H9 (cell line): ENCODE data around the gene HYDIN. TPM values are rescaled to one million over a fixed set of nuclear protein-coding genes. Genes with fewer than 3 reads are reported as not detected.

Experiments used
- DNase-seq: peaks from one replicate; pipeline ENCODE4 v3.0.0-alpha.2; 2017
- H2AFZ ChIP-seq: one replicate; pipeline ENCODE4 v1.6.1; 2013; ENCODE audit warnings: mild to moderate bottlenecking, low read length, control low read depth, moderate library complexity
- H2AK5ac ChIP-seq: 2 replicates; pipeline ENCODE4 v1.6.1; 2013; ENCODE audit warnings: low read length, control low read depth, mixed read lengths; ENCODE audit not compliant: insufficient read length
- H2BK120ac ChIP-seq: one replicate; pipeline ENCODE4 v1.6.1; 2013; ENCODE audit warnings: low read depth, mild to moderate bottlenecking, low read length, control low read depth, inconsistent platforms; ENCODE audit not compliant: poor library complexity, severe bottlenecking
- H2BK12ac ChIP-seq: 2 replicates; pipeline ENCODE4 v1.6.1; 2013; ENCODE audit warnings: low read length, control low read depth, mixed read lengths, low read depth; ENCODE audit not compliant: insufficient read length
- H2BK15ac ChIP-seq: 2 replicates; pipeline ENCODE4 v1.6.1; 2013; ENCODE audit warnings: low read depth, low read length, control low read depth
- H2BK20ac ChIP-seq: one replicate; pipeline ENCODE4 v1.6.1; 2013; ENCODE audit warnings: low read depth, mild to moderate bottlenecking, low read length, control low read depth, inconsistent platforms; ENCODE audit not compliant: poor library complexity, severe bottlenecking
- H2BK5ac ChIP-seq: 2 replicates; pipeline ENCODE4 v1.6.1; 2013; ENCODE audit warnings: low read length, control low read depth, mixed read lengths; ENCODE audit not compliant: insufficient read length
- H3K14ac ChIP-seq: 2 replicates; pipeline ENCODE4 v1.6.1; 2013; ENCODE audit warnings: low read length, control low read depth; ENCODE audit not compliant: insufficient read depth
- H3K18ac ChIP-seq: 2 replicates; pipeline ENCODE4 v1.6.1; 2013; ENCODE audit warnings: low read depth, mild to moderate bottlenecking, mixed read lengths, low read length, control low read depth; ENCODE audit not compliant: insufficient read length
- H3K23ac ChIP-seq: 2 replicates; pipeline ENCODE4 v1.6.1; 2013; ENCODE audit warnings: low read length, control low read depth, mixed read lengths, low read depth; ENCODE audit not compliant: insufficient read length
- H3K23me2 ChIP-seq: 2 replicates; pipeline ENCODE4 v1.6.1; 2013; ENCODE audit warnings: low read depth, mild to moderate bottlenecking, mixed read lengths, low read length, control low read depth; ENCODE audit not compliant: insufficient read length, poor library complexity, severe bottlenecking
- H3K27ac ChIP-seq: 2 replicates; pipeline ENCODE4 v1.5.1; 2013; ENCODE audit warnings: low read length, control low read depth, mixed read lengths, low read depth; ENCODE audit not compliant: insufficient read length
- H3K27me3 ChIP-seq: 2 replicates; pipeline ENCODE4 v1.6.1; 2013; ENCODE audit warnings: low read length, control low read depth, inconsistent platforms; ENCODE audit not compliant: insufficient read depth
- H3K4ac ChIP-seq: 2 replicates; pipeline ENCODE4 v1.6.1; 2013; ENCODE audit warnings: low read depth, mild to moderate bottlenecking, control low read depth, inconsistent platforms, low read length, moderate library complexity
- H3K4me1 ChIP-seq: 2 replicates; pipeline ENCODE4 v1.6.1; 2013; ENCODE audit warnings: low read length, control low read depth, inconsistent platforms; ENCODE audit not compliant: insufficient read depth
- H3K4me2 ChIP-seq: 2 replicates; pipeline ENCODE4 v1.6.1; 2013; ENCODE audit warnings: low read length, control low read depth, mixed read lengths; ENCODE audit not compliant: insufficient read length, insufficient read depth
- H3K56ac ChIP-seq: 2 replicates; pipeline ENCODE4 v1.6.1; 2013; ENCODE audit warnings: low read depth, mild to moderate bottlenecking, mixed read lengths, low read length, control low read depth; ENCODE audit not compliant: insufficient read length
- H3K79me1 ChIP-seq: 2 replicates; pipeline ENCODE4 v1.6.1; 2013; ENCODE audit warnings: low read depth, mild to moderate bottlenecking, moderate library complexity, low read length, control low read depth, inconsistent platforms; ENCODE audit not compliant: insufficient read depth, poor library complexity, severe bottlenecking
- H3K79me2 ChIP-seq: 2 replicates; pipeline ENCODE4 v1.6.1; 2013; ENCODE audit warnings: low read length, control low read depth, inconsistent platforms; ENCODE audit not compliant: insufficient read depth
- H3K9ac ChIP-seq: 2 replicates; pipeline ENCODE4 v1.6.1; 2013; ENCODE audit warnings: low read length, control low read depth, mixed read lengths; ENCODE audit not compliant: insufficient read length; ENCODE audit errors: extremely low read depth
- H3K9me3 ChIP-seq: one replicate; pipeline ENCODE4 v1.6.1; 2013; ENCODE audit warnings: low read depth, low read length, inconsistent platforms; ENCODE audit not compliant: control insufficient read depth
- H3T11ph ChIP-seq: one replicate; pipeline ENCODE4 v1.6.1; 2013; ENCODE audit warnings: mild to moderate bottlenecking, low read length, control low read depth, inconsistent platforms
- H4K20me1 ChIP-seq: one replicate; pipeline ENCODE4 v1.6.1; 2013; ENCODE audit not compliant: control insufficient read depth, insufficient read length, insufficient read depth
- H4K5ac ChIP-seq: 2 replicates; pipeline ENCODE4 v1.6.1; 2013; ENCODE audit warnings: low read depth, mild to moderate bottlenecking, mixed read lengths, low read length, control low read depth; ENCODE audit not compliant: insufficient read length
- H4K8ac ChIP-seq: replicated peaks from 2 replicates; pipeline ENCODE4 v1.6.1; 2013; ENCODE audit warnings: low read length, control low read depth, mixed read lengths, low read depth; ENCODE audit not compliant: insufficient read length
- H4K91ac ChIP-seq: 2 replicates; pipeline ENCODE4 v1.6.1; 2013; ENCODE audit warnings: low read depth, mild to moderate bottlenecking, moderate library complexity, mixed read lengths, low read length, control low read depth; ENCODE audit not compliant: insufficient read length
- H3K27ac Mint-ChIP-seq, 3 experiments: 2 replicates in 2 of 3; 3 replicates in 1 of 3; pipeline ENCODE4 v1.8.0; 2020 to 2021; ENCODE audit warnings: mixed read lengths in 3 of 3, mild to moderate bottlenecking in 1 of 3, moderate library complexity in 1 of 3
- H3K27me3 Mint-ChIP-seq: 2 replicates; pipeline ENCODE4 v1.8.0; 2021; ENCODE audit warnings: low read depth, mild to moderate bottlenecking, moderate library complexity, mixed read lengths
- H3K36me3 Mint-ChIP-seq, 3 experiments: 2 replicates in 2 of 3; 3 replicates in 1 of 3; pipeline ENCODE4 v1.8.0; 2020 to 2021; ENCODE audit warnings: low read depth in 3 of 3, mixed read lengths in 3 of 3; ENCODE audit not compliant: insufficient read depth in 1 of 3
- H3K4me1 Mint-ChIP-seq, 2 experiments: 2 replicates each; pipeline ENCODE4 v1.8.0; 2020; ENCODE audit warnings: mixed read lengths in 2 of 2
- H3K4me3 Mint-ChIP-seq, 2 experiments: 2 replicates in 1 of 2; 3 replicates in 1 of 2; pipeline ENCODE4 v1.8.0; 2020 to 2021; ENCODE audit warnings: mild to moderate bottlenecking in 2 of 2, mixed read lengths in 2 of 2, moderate library complexity in 1 of 2
- H3K9me3 Mint-ChIP-seq, 2 experiments: 2 replicates in 1 of 2; 3 replicates in 1 of 2; pipeline ENCODE4 v1.8.0; 2020; ENCODE audit warnings: mild to moderate bottlenecking in 2 of 2, mixed read lengths in 2 of 2, moderate library complexity in 1 of 2
- CTCF ChIP-seq: fragments of 200-600 bp; sonication (generic); conservative IDR thresholded peaks from 3 replicates; pipeline ENCODE4 v1.8.0; 2021; ENCODE audit warnings: antibody characterized with exemption, mild to moderate bottlenecking
- WGBS: extraction: QIAGEN DNeasy Blood & Tissue Kit; methylation state at CpG from one replicate; pipeline ENCODE4 v1.1.7; 2013; ENCODE audit warnings: missing lambda C conversion rate, low lambda C conversion rate, mixed read lengths; ENCODE audit not compliant: insufficient read length; ENCODE audit errors: extremely low coverage; 5-methylcytosine and 5-hydroxymethylcytosine counted together
- total RNA-seq: library from RNA; stranded (reverse); gene quantifications from 2 replicates; pipeline ENCODE4 v1.2.1, GENCODE V29; 2021

The HYDIN gene
- total RNA-seq, 1 experiment from 2014 or later: 1.7 TPM

- Histone ChIP-seq H3K4me1 (peaks cover 4% of the 10 kb centered on the region; the same call in 1 of the 2 replicates), H2BK5ac (no peak overlapping the region), H3K9me3 (no peaks in the 10 kb centered on the region), H3K4me2 (no peak overlapping the region), H3K4ac (no peak overlapping the region), H3K9ac (no peak overlapping the region), H3K27me3 (no peaks in the 10 kb centered on the region), H3K18ac (peak overlapping the region; percentile 75), H3K56ac (no peak overlapping the region), H3K27ac (no peak overlapping the region), H2BK12ac (no peak overlapping the region), H4K20me1 (no peaks in the 10 kb centered on the region), H2BK120ac (no peak overlapping the region), H3T11ph (no peak overlapping the region), H4K8ac (no peak overlapping the region), H3K14ac (no peak overlapping the region), H4K91ac (no peak overlapping the region), H2BK20ac (no peak overlapping the region), H3K79me1 (no peaks in the 10 kb centered on the region), H3K79me2 (no peaks in the 10 kb centered on the region), H3K23me2 (no peaks in the 10 kb centered on the region), H2AFZ (no peak overlapping the region), H2BK15ac (no peak overlapping the region), H3K23ac (no peak overlapping the region), H4K5ac (no peak overlapping the region), H2AK5ac (no peak overlapping the region)
- H3K4me1 Mint-ChIP-seq: peaks cover 16 to 17% of the 10 kb centered on the region in 2 experiments
- H3K27ac Mint-ChIP-seq: peak overlapping the region in 1 of 3 experiments; percentile 24; a peak in 1 of 7 replicates
- no peak for DNase-seq
- H3K27me3 Mint-ChIP-seq: no peaks in the 10 kb centered on the region
- no peaks in the 10 kb centered on the region for H3K36me3 Mint-ChIP-seq
- TF ChIP-seq CTCF: no peak
- no peaks in the 10 kb centered on the region for H3K9me3 Mint-ChIP-seq
- no peak overlapping the region for H3K4me3 Mint-ChIP-seq
- no CpG with 5 or more reads among the region's 6 CpGs for WGBS
Measured at GRCh38 chr16:71255721-71256120, 25.2 kb upstream of the HYDIN start.
